ENCODE measurements around the gene SMPDL3A.

GRCh38 chr6:122845916-122846612 is 57.0 kb downstream of the SMPDL3A start:
- TF ChIP-seq POLR2A (IDR thresholded peaks at IDR 0.05; ENCODE audit: low read depth) (no peak), CTCF (IDR thresholded peaks at IDR 0.05) (no peak), EP300 (IDR thresholded peaks at IDR 0.05) (no peak), POLR2AphosphoS5 (IDR thresholded peaks at IDR 0.05) (no peak)

Measured in esophagus muscularis mucosa (tissue), 4 donors.